Endodermal cell (in vitro differentiated cells): ENCODE measurements around the gene CYP26B1. TPM values are rescaled to one million over a fixed set of nuclear protein-coding genes. Genes with fewer than 3 reads are reported as not detected.

ENCODE experiments used
- DNase-seq: peaks from one replicate; pipeline ENCODE4 v3.0.0-alpha.2; 2017
- H3K27ac ChIP-seq: 2 replicates; pipeline ENCODE4 v1.5.1; 2013; ENCODE audit warnings: mild to moderate bottlenecking, low read depth, low read length, moderate library complexity
- H3K27me3 ChIP-seq: 2 replicates; pipeline ENCODE4 v1.6.1; 2013; ENCODE audit warnings: mild to moderate bottlenecking, low read length, moderate library complexity; ENCODE audit not compliant: insufficient read depth, control insufficient read depth, poor library complexity, severe bottlenecking
- H3K36me3 ChIP-seq: 2 replicates; pipeline ENCODE4 v1.7.0; 2013; ENCODE audit warnings: mild to moderate bottlenecking, low read length, moderate library complexity; ENCODE audit not compliant: control insufficient read depth, insufficient read depth
- H3K4me1 ChIP-seq: one replicate; pipeline ENCODE4 v1.7.0; 2013; ENCODE audit warnings: low read length; ENCODE audit not compliant: control insufficient read depth, insufficient read depth
- H3K4me3 ChIP-seq: 2 replicates; pipeline ENCODE4 v1.5.1; 2013; ENCODE audit warnings: mild to moderate bottlenecking, low read length, moderate library complexity
- H3K9ac ChIP-seq: 2 replicates; pipeline ENCODE4 v1.6.1; 2013; ENCODE audit warnings: mild to moderate bottlenecking, low read length, moderate library complexity; ENCODE audit not compliant: poor library complexity, severe bottlenecking; ENCODE audit errors: extremely low read depth
- H3K9me3 ChIP-seq: 2 replicates; pipeline ENCODE4 v1.6.1; 2013; ENCODE audit warnings: mild to moderate bottlenecking, low read length, moderate library complexity; ENCODE audit not compliant: control insufficient read depth
- H3K27ac Mint-ChIP-seq: 2 replicates; pipeline ENCODE4 v1.8.0; 2020; ENCODE audit warnings: mixed read lengths
- H3K27me3 Mint-ChIP-seq: 2 replicates; pipeline ENCODE4 v1.8.0; 2021; ENCODE audit warnings: mild to moderate bottlenecking, mixed read lengths; ENCODE audit not compliant: insufficient read depth
- H3K36me3 Mint-ChIP-seq: 2 replicates; pipeline ENCODE4 v1.8.0; 2020; ENCODE audit warnings: low read depth, mixed read lengths
- H3K4me1 Mint-ChIP-seq: 2 replicates; pipeline ENCODE4 v1.8.0; 2020; ENCODE audit warnings: mixed read lengths
- H3K4me3 Mint-ChIP-seq: 2 replicates; pipeline ENCODE4 v1.8.0; 2020; ENCODE audit warnings: mild to moderate bottlenecking, moderate library complexity, mixed read lengths
- H3K9me3 Mint-ChIP-seq: 2 replicates; pipeline ENCODE4 v1.8.0; 2020; ENCODE audit warnings: mild to moderate bottlenecking, mixed read lengths
- CTCF ChIP-seq: fragments of 200-600 bp; sonication (generic); conservative IDR thresholded peaks from 2 replicates; pipeline ENCODE4 v1.5.0; 2021; ENCODE audit warnings: antibody characterized with exemption, mild to moderate bottlenecking
- WGBS, 2 experiments: methylation state at CpG; one replicate each; pipeline versions ENCODE4 v1.1.5 to v1.1.7; 2013; ENCODE audit warnings: missing lambda C conversion rate in 2 of 2, mixed read lengths in 1 of 2; ENCODE audit not compliant: insufficient coverage in 1 of 2, insufficient read length in 1 of 2; 5-methylcytosine and 5-hydroxymethylcytosine counted together
- total RNA-seq, 2 donors: library from RNA; stranded (reverse); fragmentation: NEBNext Ultra II Directional in 1 of 2; extraction: Animal tissue kit (Norgen Biotek cat#: 25700) in 1 of 2; gene quantifications; 2 replicates in 1 of 2; 3 replicates in 1 of 2; pipeline ENCODE4 v1.2.1, GENCODE V29; 2021

The CYP26B1 gene
- total RNA-seq, 2 donors from 2014 or later = 0.09 to 0.91 TPM

DNA sequence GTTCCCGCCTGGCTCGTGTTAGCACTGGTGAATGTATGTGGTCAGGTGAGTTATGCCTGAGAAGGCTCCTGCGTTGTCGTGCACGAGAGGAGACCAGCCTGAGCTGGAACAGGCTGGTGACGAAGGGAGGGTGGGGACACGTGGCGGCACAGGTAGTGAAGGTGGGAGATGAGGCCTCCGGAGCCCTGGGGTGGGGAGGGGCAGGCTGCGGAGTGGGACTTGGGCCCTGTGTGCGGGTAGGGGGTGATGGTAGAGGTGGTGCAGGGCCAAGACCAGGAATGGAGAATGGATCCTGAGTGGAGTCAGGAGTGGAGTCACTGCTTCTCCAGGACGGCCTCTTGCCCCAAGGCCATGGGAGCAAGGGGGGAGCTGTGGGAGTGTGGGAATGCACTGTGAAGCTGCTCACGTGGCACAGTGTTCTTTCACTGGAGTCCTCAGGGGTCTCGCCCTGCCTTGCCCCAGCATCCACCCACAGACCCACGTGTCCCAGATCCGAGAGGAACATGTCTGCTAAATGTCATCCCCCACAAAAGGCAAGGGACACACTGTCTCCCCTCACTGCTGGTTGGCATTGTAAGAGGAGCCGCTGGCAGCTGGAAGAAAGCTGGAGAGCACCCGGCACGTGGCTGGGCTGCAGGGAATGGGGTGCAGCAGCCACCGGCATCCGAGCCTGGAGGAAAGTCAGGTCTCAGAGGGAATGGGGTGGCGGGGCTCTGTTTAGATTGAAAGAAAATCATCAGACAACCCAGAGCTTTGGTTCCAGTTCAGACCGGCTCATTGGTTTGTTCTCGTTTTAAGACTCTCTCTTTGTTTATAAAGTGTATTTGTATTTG lies 63.7 kb downstream of the CYP26B1 start:
- Mint-ChIP-seq H3K27ac (no peak overlapping the region), H3K9me3 (peaks cover 10% of the 10 kb centered on the region), H3K27me3 (peaks cover 1% of the 10 kb centered on the region), H3K4me1 (no peaks in the 10 kb centered on the region), H3K36me3 (no peaks in the 10 kb centered on the region), H3K4me3 (no peak overlapping the region)
- no peaks in the 10 kb centered on the region for H3K9me3 ChIP-seq
- H3K27ac ChIP-seq = no peak overlapping the region
- H3K36me3 ChIP-seq = no peaks in the 10 kb centered on the region
- 90 to 91% methylated on average over 9 to 24 of the region's 24 CpGs for WGBS, 2 experiments
- DNase-seq = no peak
- H3K4me1 ChIP-seq = no peaks in the 10 kb centered on the region
- no peak overlapping the region for H3K9ac ChIP-seq
- H3K4me3 ChIP-seq = no peak overlapping the region
- no peaks in the 10 kb centered on the region for H3K27me3 ChIP-seq
- TF ChIP-seq CTCF = no peak

GRCh38 chr2:72082887-72083286 lies 64.8 kb downstream of the CYP26B1 start:
- no peak overlapping the region for H3K27ac ChIP-seq
- H3K9me3 ChIP-seq = no peaks in the 10 kb centered on the region
- no peak for TF ChIP-seq CTCF
- DNase-seq = no peak
- H3K36me3 Mint-ChIP-seq = no peaks in the 10 kb centered on the region
- WGBS, 2 experiments = 93 to 97% methylated on average over 13 to 17 of the region's 17 CpGs
- no peaks in the 10 kb centered on the region for H3K36me3 ChIP-seq
- no peaks in the 10 kb centered on the region for H3K4me1 Mint-ChIP-seq
- peaks cover 11% of the 10 kb centered on the region for H3K9me3 Mint-ChIP-seq
- H3K27me3 ChIP-seq = no peaks in the 10 kb centered on the region
- no peak overlapping the region for H3K27ac Mint-ChIP-seq
- H3K4me3 Mint-ChIP-seq = no peak overlapping the region
- H3K4me1 ChIP-seq = no peaks in the 10 kb centered on the region
- H3K4me3 ChIP-seq = no peak overlapping the region
- no peak overlapping the region for H3K9ac ChIP-seq
- peaks cover 1% of the 10 kb centered on the region for H3K27me3 Mint-ChIP-seq

GRCh38 chr2:72082021-72082601 lies 65.6 kb downstream of the CYP26B1 start:
- H3K27me3 Mint-ChIP-seq = peaks cover 1% of the 10 kb centered on the region
- no peak for DNase-seq
- Histone ChIP-seq H3K4me1 (no peaks in the 10 kb centered on the region), H3K27me3 (no peaks in the 10 kb centered on the region), H3K36me3 (no peaks in the 10 kb centered on the region), H3K9ac (no peak overlapping the region), H3K9me3 (no peaks in the 10 kb centered on the region), H3K27ac (no peak overlapping the region), H3K4me3 (no peak overlapping the region)
- no peak for TF ChIP-seq CTCF
- WGBS, 2 experiments = 91 to 96% methylated on average over 7 to 12 of the region's 12 CpGs
- no peaks in the 10 kb centered on the region for H3K4me1 Mint-ChIP-seq
- no peaks in the 10 kb centered on the region for H3K36me3 Mint-ChIP-seq
- H3K27ac Mint-ChIP-seq = no peak overlapping the region
- H3K9me3 Mint-ChIP-seq = peaks cover 15% of the 10 kb centered on the region
- no peak overlapping the region for H3K4me3 Mint-ChIP-seq
